ENCODE measurements around the gene PAQR4.

Gene PAQR4

DNA sequence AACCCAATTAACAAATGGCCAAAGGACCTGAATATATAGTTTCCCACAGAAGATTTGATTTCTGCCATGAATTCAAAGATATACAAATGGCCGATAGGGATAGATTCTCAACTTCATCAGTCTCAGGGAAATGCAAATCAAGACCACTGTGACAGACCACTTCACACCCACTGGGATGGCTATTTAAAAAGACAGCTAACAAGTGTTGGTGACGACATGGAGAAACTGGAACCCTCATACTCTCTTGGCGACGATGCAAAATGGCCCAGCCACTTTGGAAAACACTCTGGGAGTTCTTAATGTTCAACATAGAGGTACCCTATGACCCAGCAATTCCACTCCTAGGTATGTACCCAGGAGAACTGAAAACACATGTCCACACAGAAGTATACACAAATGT is 22.5 kb upstream of the PAQR4 start:
- no peak for DNase-seq

DNA sequence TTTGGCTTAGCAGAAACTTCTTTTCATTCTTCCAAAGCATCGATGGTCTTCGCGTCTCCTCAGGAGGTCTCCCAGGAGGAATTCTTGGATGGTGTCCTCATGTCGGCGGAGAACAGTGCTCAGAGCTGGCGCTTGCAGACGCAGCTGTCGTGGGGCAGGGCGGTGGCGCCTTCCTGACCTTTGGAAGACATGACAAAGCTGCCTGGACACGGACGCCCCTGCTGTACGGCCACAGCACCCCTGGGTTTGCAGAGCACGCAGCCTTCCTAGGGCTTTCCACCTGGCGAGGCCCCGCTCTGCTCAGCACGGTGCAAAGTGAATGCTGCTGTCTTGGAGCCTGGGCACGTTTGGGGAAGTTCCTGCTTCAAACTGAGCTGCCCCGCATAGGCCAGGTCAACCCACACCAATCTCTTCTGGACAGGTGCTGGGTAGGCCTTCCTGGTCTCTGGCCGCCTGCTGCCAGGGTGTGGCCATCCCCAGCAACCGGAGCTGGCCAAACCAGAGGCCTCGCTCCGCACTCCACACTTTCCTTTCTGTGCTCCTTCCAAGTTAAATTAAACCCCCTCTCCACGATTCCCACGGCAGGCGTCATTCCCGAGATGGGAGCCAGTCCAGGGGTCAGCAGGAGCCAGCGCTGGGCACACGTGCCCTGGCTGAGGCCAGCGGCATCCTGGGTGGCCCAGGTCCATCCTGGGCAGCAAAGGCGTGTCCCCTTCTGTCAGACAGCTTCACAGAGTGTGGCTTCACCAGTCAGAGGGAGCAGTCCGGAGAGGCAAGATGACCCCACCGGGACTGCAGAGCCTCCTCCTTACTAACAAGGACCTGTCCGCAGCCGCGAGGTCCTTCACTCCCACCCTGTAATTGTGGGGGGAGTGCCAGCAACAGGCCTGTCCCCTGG is 20.1 kb upstream of the PAQR4 start:
- DNase-seq, result no peak

DNA sequence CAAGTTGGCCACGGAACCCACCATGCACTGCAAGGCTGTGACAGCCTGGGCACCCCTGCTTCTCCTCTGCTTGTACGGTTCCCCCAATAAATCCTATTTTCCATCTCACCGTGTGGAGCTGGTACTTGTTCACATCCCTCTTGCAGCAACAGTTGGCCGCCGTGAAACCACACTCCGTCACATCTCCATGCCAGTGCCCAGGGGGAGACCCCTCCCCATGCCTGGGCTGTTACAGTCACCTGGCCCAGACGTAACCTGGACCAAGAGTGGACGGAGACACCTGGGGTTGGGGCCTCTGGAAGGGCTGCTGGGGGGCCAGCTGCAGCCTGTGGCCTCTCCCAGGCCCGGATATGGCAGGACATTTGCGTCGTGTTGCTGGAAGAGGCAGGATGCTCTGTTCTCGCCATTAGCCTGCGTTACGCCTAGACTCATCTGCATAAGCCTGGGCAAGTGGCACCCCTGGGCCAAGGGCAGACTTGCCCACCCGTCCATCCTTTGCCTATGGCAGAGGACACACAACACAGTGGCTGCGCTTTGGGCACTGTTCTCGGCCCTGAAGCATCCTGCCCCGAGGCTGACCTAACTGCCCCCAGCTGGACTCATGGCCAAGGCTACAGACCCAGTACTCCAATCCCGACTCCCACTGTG is 19.3 kb upstream of the PAQR4 start:
- DNase-seq, result no peak

- DNase-seq, result no peak
Observed at GRCh38 chr16:2950353-2950724, 18.8 kb upstream of the PAQR4 start.

- no peak for DNase-seq
Observed at GRCh38 chr16:2950773-2951172, 18.4 kb upstream of the PAQR4 start.

GRCh38 chr16:2952679-2953078 is 16.5 kb upstream of the PAQR4 start:
- no peak for DNase-seq

DNA sequence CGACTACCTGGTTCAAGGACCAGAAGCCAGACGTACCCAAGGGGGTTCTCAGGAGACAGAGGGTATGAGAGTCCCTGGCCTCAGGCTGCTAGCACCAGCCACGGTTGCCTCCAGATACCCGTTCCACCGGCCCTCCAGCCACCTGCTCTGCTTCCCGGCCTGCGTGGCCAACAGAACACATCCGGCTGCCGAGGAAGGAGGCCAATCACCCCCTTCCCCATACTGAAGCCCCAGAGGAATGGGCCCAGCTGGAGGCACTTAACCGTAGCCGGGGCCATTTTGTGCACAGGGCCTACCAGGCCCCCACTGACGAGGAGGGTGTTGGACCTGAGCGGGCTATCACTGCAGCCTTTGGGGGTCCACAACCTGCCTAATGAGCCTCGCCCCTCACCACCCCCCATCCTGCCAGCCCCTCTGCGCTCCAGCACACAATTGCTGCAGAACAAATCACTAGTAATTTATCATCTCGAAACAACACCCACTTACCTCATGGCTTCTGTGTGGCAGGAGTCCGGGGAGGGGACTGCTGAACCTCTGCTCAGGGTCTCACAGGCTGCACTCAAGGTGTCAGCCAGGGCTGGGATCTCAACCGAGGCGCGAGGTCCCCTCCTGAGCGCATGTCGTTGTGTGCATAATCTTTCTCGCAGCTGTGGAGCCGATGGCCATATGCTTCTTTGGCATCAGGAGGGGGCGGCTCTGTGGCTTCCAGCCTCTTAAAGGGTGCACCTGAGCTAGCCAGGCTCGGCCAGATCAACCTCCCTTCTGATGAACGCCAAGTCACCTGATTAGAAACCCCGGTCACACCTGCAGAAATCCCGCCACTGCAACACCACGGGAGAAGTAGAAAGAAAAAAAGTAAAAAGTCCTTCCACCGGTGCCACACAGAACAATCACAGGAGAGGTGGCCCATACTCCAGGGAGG is 15.2 kb upstream of the PAQR4 start:
- peak; percentile 18 for DNase-seq

DNA sequence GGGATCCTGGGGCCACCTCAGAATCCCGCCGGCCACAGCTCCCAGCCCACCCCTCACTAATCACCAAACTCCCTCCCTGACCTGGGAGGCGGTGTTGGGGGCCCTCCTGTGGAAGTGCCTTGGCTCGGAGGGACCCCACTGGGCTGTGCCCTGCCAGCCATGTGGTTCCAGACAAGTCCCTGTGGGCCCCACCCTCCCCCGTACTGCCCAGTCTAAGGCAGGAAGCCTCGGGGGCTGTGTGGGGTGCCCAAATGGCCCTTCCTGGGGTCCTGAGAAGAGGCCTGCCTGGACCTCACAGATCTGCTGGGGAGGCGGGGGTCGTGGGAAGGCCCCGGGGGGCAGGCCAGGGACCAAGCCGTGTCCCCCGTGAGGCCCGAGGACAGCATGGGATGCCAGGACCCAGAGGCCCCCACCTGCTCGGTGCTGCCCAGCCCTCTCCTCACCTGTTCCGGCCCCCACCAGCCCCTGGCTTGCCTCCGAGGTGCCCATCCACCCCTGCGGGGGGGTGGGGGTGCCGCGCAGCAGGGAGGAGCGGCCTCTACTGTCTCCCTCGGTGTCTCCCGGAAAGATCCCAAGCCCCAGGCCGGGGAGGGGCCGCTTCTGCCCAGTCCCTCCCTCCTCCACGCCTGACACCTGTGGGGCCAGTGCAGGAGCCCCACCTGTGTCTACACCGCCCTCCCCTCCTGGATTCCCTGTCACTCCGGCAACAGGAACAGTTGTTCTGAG is 14.3 kb upstream of the PAQR4 start:
- no peak for DNase-seq

DNA sequence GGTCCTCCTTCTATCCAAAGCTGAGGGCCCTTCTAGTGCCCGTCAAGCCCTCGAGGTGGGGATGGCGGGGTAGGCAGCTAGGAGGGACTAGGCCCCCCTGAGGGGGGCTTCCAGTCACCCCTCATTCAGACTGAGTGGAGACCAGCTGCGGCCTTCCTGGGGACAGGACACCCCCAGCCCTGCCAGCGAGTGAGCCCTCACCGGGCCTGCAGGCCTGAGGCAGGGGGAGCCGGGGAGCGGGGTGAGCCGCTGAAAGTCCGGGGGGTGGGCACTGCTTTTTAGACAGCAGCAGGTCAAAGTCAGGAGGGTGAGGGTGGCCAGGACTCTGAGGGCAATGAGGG is 13.7 kb upstream of the PAQR4 start:
- no peak for DNase-seq

- DNase-seq, result no peak
Observed at GRCh38 chr16:2955779-2956578, 13.2 kb upstream of the PAQR4 start.

- DNase-seq, result no peak
Observed at GRCh38 chr16:2956579-2956956, 12.6 kb upstream of the PAQR4 start.

- no peak for DNase-seq
Observed at GRCh38 chr16:2959206-2959605, 9.9 kb upstream of the PAQR4 start.

- no peak for DNase-seq
Observed at GRCh38 chr16:2960183-2961010, 8.8 kb upstream of the PAQR4 start.

- no peak for DNase-seq
Observed at GRCh38 chr16:2962334-2963073, 6.6 kb upstream of the PAQR4 start.

DNA sequence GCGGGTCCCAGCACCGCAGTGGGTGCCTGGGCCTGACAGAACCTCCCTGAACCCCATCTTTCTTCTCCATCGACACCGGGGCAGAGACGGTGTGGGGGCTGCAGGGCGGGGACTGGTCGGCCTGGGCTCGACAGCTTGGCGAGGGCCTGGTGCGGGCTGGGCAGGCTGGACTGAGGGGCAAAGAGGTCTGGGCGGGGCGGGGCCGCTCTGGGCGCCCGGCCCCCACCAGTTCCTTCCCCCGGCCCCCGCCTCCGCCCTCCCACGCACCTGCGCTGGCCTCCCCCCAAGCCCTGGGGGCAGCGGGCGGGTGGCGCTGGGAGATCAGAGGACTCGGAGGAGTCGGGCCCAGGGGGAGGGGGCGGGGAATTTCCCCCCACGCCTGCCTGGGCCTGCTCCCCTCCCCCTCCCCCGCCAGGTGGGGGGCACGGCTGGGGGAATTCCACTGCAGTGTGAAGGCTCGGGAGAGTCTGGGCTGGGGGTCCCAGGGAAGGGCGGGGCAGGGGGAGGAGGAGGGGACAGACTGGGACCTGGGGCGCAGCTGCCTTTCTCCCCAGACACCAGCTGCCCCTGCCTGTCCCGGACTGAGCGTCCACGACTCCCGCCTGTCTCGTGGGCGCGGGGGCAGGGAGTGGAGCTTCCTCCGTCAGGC is 6.0 kb upstream of the PAQR4 start:
- no peak for DNase-seq

DNA sequence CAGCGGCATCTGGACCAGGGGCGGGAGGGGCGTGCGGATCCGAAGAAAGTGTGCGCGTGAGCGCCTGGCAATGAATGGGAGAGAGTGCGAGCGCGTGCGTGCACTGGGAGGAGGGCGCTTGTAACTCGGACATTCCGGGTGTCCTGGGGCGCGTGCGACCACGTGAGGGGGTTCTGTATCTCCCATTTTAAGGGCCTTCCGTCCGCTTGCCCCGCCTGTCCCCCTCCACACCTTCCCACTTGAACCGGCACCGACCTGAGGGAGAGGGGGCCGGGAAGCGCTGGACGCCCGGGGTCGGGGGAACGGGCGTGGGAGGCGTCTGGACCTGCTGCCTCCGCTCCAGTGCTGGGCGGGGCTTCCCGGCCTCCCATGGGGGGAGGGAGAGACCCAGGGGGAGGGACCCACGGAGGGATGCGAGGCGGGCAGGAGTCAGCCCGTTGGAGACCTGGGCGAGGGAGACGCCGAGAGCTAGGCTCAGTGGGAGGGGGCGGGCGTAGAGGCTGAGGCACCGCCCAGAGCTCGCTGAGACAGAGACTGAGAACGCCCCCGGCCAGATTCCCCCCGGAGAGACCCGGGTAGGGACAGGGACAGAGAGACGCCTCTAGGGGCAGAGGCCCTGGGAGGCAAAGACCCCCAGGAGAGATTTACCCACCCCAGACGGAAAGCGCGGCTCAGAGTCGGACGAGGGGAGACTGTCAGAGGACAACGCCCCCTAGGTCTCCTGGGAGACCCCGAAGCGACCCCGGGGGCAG is 5.2 kb upstream of the PAQR4 start, which contains the start of gene KREMEN2:
Gene KREMEN2 (plus strand): TSS at position 553 of the 752 bp plus-strand sequence. CDS start 246 bp downstream, outside the sequence.
- DNase-seq, result peak; percentile 66

DNA sequence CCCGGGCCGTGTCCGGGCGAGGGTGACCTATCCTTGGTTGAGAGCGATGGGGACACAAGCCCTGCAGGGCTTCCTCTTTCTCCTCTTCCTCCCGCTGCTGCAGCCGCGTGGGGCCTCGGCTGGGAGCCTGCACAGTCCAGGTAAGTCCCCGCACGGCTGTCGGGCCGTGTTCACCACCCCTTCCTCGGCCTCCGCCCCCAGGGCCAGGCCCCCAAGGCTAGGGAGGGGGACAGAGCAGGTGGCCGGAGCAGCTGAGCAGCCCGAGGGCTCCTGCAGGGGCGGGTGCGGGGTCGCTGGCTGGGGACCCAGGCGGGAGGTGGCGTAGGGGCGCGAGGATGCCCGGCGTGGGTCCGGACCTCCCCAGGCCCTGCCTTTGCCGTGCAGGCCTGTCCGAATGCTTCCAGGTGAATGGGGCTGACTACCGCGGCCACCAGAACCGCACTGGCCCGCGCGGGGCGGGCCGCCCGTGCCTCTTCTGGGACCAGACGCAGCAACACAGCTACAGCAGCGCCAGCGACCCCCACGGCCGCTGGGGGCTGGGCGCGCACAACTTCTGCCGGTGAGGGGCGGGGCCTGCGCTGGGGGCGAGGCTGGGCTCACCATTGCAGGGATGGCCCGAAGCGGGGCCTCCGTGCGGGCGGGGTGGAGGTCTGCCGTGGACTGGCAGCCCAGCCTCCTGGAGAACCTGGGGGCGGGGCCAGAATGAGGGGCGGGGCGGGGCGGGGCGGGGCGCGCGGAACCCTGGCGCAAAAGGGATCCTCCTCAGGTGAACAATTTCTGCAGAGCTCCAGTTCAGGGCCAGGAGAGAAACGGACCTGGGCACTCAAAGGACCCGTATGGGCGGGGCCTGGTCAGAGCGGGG is 4.4 kb upstream of the PAQR4 start:
- DNase-seq, result peak; percentile 45
